ENCODE data around the gene NPR3.

GRCh38 chr5:32722957-32723356, 11.8 kb downstream of the NPR3 start:
- TF ChIP-seq CTCF (IDR thresholded peaks at IDR 0.05; ENCODE audit: extremely low read depth in 1 of 2, insufficient read depth in 1 of 2, low read depth in 1 of 2, low read length in 2 of 2) (no peak), MAX (IDR thresholded peaks at IDR 0.05; ENCODE audit: insufficient read depth, insufficient read length) (no peak), POLR2AphosphoS5 (IDR thresholded peaks at IDR 0.05; ENCODE audit: insufficient read depth, low read depth, low read length) (no peak), POLR2A (IDR thresholded peaks at IDR 0.05; ENCODE audit: low read depth, low read length) (no peak), EZH2 (IDR thresholded peaks at IDR 0.05; ENCODE audit: borderline replicate concordance, low read depth, low read length, severe bottlenecking) (no peak)

All from endothelial cell of umbilical vein (primary cell).